MCF 10A (cell line): ENCODE data around the gene POLD4. TPM values are rescaled to one million over a fixed set of nuclear protein-coding genes. Genes with fewer than 3 reads are reported as not detected.

Experiments
- BruUV-seq: library from RNA; stranded (reverse); fragments of 400-500 nt; replicated peaks from 2 replicates; lab custom pipeline; 2021; lab: Mats Ljungman, UMichigan
- CTCF ChIA-PET: fragments of 300-600 bp; sonication (Branson Sonifier 250); formaldehyde crosslinking; extraction: SDS; loops from one replicate; lab custom pipeline; 2021; ENCODE audit warnings: antibody characterized with exemption, inconsistent platforms; lab: Yijun Ruan, JAX
- POLR2A ChIA-PET: fragments of 300-600, 350-650 bp; sonication (Branson Sonifier 250); formaldehyde crosslinking; extraction: SDS; loops from one replicate; lab custom pipeline; 2020; ENCODE audit warnings: antibody characterized with exemption, inconsistent platforms; lab: Yijun Ruan, JAX
- DNase-seq: peaks from one replicate; pipeline ENCODE4 v3.0.0-alpha.2; 2018; ENCODE audit not compliant: unreplicated experiment
- H3K27ac Mint-ChIP-seq: one replicate; pipeline ENCODE4 v1.8.0; 2022; ENCODE audit warnings: mild to moderate bottlenecking, low read depth, mixed read lengths; ENCODE audit not compliant: unreplicated experiment
- H3K27me3 Mint-ChIP-seq: one replicate; pipeline ENCODE4 v1.8.0; 2022; ENCODE audit warnings: mixed read lengths; ENCODE audit not compliant: insufficient read depth, unreplicated experiment
- H3K36me3 Mint-ChIP-seq: one replicate; pipeline ENCODE4 v1.8.0; 2022; ENCODE audit warnings: mild to moderate bottlenecking, moderate library complexity, mixed read lengths; ENCODE audit not compliant: insufficient read depth, unreplicated experiment
- H3K4me1 Mint-ChIP-seq: one replicate; pipeline ENCODE4 v1.8.0; 2022; ENCODE audit warnings: mixed read lengths; ENCODE audit not compliant: insufficient read depth, unreplicated experiment
- H3K4me3 Mint-ChIP-seq: one replicate; pipeline ENCODE4 v1.8.0; 2022; ENCODE audit warnings: mild to moderate bottlenecking, moderate library complexity, mixed read lengths; ENCODE audit not compliant: unreplicated experiment
- H3K9me3 Mint-ChIP-seq: one replicate; pipeline ENCODE4 v1.8.0; 2022; ENCODE audit warnings: mixed read lengths; ENCODE audit not compliant: unreplicated experiment
- intact Hi-C: fragments of 100-400 bp; cut with micrococcal nuclease; formaldehyde crosslinking; loops from 2 replicates; pipeline ENCODE4 v1.14.1; 2022
- total RNA-seq: library from RNA; stranded (reverse); gene quantifications from 2 replicates; pipeline ENCODE4 v1.2.3, GENCODE V29; 2022
- TF ChIP-seq, protein P1 (sequence below): fragments of 200-600 bp; IDR thresholded peaks from one replicate; pipeline ENCODE4 v1.8.0; 2022; ENCODE audit warnings: antibody characterized with exemption, mild to moderate bottlenecking; ENCODE audit not compliant: unreplicated experiment

The POLD4 gene
- total RNA-seq, 1 experiment from 2014 or later, result 54.8 TPM

DNA sequence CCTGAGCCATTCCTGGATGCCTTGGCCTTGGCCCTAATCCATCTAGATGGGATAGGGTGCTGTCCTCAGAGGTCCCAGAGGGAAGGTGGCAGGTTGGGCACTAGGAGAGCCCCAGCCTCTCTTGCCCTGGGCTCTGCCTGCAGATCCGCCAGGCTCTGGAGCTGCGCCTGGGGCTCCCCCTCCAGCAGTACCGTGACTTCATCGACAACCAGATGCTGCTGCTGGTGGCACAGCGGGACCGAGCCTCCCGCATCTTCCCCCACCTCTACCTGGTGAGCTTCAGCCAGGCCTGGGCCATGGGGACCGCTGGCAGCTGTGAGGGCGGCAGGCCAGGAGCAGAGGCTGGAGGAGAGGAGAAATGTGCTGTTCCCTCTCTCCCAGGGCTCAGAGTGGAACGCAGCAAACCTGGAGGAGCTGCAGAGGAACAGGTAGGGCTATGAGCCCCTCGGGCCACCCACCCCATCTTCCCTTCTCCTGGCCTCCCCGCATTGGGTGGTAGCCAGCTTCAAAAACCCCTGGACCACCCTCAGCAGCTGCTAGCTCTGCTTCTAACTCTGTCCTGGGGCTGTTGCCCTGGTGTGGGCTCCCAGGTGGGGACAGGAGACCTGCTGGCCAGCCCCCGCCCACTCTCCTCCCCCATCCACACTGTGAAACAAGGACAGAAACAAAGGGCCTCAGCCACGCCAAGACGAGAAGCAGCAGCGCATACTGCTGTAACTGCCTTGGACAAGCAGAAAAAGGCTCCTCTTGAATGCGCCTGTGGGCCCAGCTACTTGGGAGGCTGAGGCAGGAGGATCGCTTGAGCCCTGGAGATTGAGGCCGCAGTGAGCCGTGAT lies 45.1 kb downstream of the POLD4 start:
- Mint-ChIP-seq H3K36me3 (peaks cover 44% of the 10 kb centered on the region), H3K27ac (no peak overlapping the region), H3K4me3 (no peak overlapping the region), H3K4me1 (peaks cover 30% of the 10 kb centered on the region), H3K27me3 (no peaks in the 10 kb centered on the region), H3K9me3 (no peaks in the 10 kb centered on the region)
- no peak for DNase-seq
- intact Hi-C loops, result no loop called here
- no TSS peak for BruUV-seq
- ChIA-PET POLR2A (interaction anchor here (0.6 to 0.7 kb wide), 2 partner anchors 61 to 159 kb away, joined by 3 read pairs; no protein-coding TSS in a partner anchor), CTCF (interaction anchor here (1.3 to 1.4 kb wide), 3 partner anchors 14 to 46 kb away, joined by 3 to 5 read pairs (median 3); partner anchors contain the start of gene GRK2)
- TF ChIP-seq, protein P1, sequence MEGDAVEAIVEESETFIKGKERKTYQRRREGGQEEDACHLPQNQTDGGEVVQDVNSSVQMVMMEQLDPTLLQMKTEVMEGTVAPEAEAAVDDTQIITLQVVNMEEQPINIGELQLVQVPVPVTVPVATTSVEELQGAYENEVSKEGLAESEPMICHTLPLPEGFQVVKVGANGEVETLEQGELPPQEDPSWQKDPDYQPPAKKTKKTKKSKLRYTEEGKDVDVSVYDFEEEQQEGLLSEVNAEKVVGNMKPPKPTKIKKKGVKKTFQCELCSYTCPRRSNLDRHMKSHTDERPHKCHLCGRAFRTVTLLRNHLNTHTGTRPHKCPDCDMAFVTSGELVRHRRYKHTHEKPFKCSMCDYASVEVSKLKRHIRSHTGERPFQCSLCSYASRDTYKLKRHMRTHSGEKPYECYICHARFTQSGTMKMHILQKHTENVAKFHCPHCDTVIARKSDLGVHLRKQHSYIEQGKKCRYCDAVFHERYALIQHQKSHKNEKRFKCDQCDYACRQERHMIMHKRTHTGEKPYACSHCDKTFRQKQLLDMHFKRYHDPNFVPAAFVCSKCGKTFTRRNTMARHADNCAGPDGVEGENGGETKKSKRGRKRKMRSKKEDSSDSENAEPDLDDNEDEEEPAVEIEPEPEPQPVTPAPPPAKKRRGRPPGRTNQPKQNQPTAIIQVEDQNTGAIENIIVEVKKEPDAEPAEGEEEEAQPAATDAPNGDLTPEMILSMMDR, result no peak

DNA sequence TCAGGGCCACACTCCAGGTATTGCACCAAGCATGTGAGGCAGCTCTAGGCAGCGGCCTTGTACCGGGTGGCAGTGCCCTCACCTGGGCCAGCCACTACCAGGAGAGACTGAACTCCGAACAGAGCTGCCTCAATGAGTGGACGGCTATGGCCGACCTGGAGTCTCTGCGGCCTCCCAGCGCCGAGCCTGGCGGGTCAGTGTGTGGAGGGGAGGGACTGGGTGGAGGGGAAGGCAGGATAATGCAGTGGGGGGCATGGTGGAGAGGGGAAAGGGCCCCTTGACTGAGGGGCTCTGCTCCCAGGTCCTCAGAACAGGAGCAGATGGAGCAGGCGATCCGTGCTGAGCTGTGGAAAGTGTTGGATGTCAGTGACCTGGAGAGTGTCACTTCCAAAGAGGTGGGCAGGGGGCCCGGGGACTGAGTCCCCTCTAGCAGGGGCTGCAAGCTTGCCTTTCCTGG lies 45.8 kb downstream of the POLD4 start:
- no peak overlapping the region for H3K4me3 Mint-ChIP-seq
- intact Hi-C loops, result no loop called here
- H3K27ac Mint-ChIP-seq, result no peak overlapping the region
- H3K27me3 Mint-ChIP-seq, result no peaks in the 10 kb centered on the region
- CTCF ChIA-PET, result interaction anchor here (0.7 to 1.4 kb wide), 3 partner anchors 41 to 76 kb away, joined by 3 read pairs; partner anchors contain the start of gene GRK2
- POLR2A ChIA-PET, result interaction anchor here (0.6 kb wide), 1 partner anchor 60 kb away, joined by 3 read pairs; no protein-coding TSS in a partner anchor
- H3K9me3 Mint-ChIP-seq, result no peaks in the 10 kb centered on the region
- H3K4me1 Mint-ChIP-seq, result peaks cover 27% of the 10 kb centered on the region
- TF ChIP-seq, protein P1, result no peak
- no peak for DNase-seq
- BruUV-seq, result no TSS peak
- peaks cover 42% of the 10 kb centered on the region for H3K36me3 Mint-ChIP-seq

DNA sequence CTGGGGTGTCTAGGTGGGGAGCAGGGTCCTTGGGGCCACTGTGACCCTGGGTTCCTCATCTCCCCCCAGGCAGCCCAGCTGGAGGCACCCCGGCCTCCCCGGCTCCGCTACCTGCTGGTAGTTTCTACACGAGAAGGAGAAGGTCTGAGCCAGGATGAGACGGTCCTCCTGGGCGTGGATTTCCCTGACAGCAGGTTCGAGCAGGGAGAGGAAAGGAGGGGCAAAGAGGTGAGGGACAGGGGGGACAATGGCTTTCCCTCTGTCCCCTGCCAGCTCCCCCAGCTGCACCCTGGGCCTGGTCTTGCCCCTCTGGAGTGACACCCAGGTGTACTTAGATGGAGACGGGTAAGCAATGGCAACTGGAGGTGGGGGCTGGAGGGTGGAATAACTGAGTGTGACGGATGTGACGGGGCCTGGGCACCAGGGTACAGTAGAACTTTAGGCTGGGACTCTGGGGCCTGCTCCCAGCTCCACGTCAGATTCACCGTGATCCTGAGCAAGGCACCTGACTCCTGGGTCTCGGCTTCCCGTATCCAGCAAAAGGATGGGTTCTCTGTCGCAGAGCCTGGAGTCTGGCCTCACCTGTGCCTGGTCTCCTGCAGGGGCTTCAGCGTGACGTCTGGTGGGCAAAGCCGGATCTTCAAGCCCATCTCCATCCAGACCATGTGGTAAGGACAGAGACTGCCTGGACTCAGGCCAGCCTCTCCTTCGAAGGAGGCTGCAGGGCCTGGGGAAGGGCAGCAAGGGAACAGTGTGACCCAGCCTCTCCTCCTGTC lies 46.4 kb downstream of the POLD4 start:
- peaks cover 24% of the 10 kb centered on the region for H3K4me1 Mint-ChIP-seq
- POLR2A ChIA-PET, result interaction anchor here (0.6 kb wide), 1 partner anchor 60 kb away, joined by 3 read pairs; no protein-coding TSS in a partner anchor
- peaks cover 38% of the 10 kb centered on the region for H3K36me3 Mint-ChIP-seq
- TF ChIP-seq, protein P1, result no peak
- no peaks in the 10 kb centered on the region for H3K27me3 Mint-ChIP-seq
- intact Hi-C loops, result no loop called here
- DNase-seq, result no peak
- H3K9me3 Mint-ChIP-seq, result no peaks in the 10 kb centered on the region
- BruUV-seq, result no TSS peak
- no peak overlapping the region for H3K4me3 Mint-ChIP-seq
- no peak overlapping the region for H3K27ac Mint-ChIP-seq
- CTCF ChIA-PET, result interaction anchor here (0.7 to 1.4 kb wide), 2 partner anchors 45 to 75 kb away, joined by 3 read pairs; no protein-coding TSS in a partner anchor
